Panc1 (cell line): ENCODE results near the gene AOC2. TPM values are rescaled to one million over a fixed set of nuclear protein-coding genes. Genes with fewer than 3 reads are reported as not detected.

Experiments
- ATAC-seq: fragments of 200-7000 bp; cut with Tn5 transposase; 2 replicates; pipeline ENCODE4 v1.9.1; 2020; ENCODE audit warnings: mild to moderate bottlenecking, moderate library complexity
- BruUV-seq: library from RNA; stranded (reverse); fragments of 400-500 nt; replicated peaks from 2 replicates; lab custom pipeline; 2021; lab: Mats Ljungman, UMichigan
- CTCF ChIA-PET: fragments of 300-600 bp; sonication (Branson Sonifier 250); formaldehyde crosslinking; loops from one replicate; lab custom pipeline; 2022; ENCODE audit warnings: antibody characterized with exemption; lab: Charles Lee
- POLR2A ChIA-PET: fragments of 300-600 bp; sonication (Branson Sonifier 250); formaldehyde crosslinking; loops from one replicate; lab custom pipeline; 2022; ENCODE audit warnings: antibody characterized with exemption; lab: Charles Lee
- DNase-seq: peaks from one replicate; pipeline ENCODE4 v3.0.0-alpha.2; 2010; ENCODE audit warnings: low read depth, low spot score
- H3K27ac ChIP-seq: 2 replicates; pipeline ENCODE4 v1.5.1; 2011; ENCODE audit warnings: mild to moderate bottlenecking, low read length, inconsistent platforms
- H3K27me3 ChIP-seq: fragments of 200-500 bp; sonication (Bioruptor generic); 2 replicates; pipeline ENCODE4 v1.6.0; 2014; ENCODE audit warnings: low read length, inconsistent platforms; ENCODE audit not compliant: control insufficient read depth, insufficient read depth
- H3K36me3 ChIP-seq: fragments of 200-500 bp; sonication (Bioruptor generic); 2 replicates; pipeline ENCODE4 v1.5.1; 2014; ENCODE audit warnings: inconsistent platforms, mild to moderate bottlenecking, low read length, moderate library complexity; ENCODE audit not compliant: control insufficient read depth, insufficient read depth
- H3K4me1 ChIP-seq: 2 replicates; pipeline ENCODE4 v1.5.1; 2011; ENCODE audit warnings: inconsistent platforms, mild to moderate bottlenecking, low read length, moderate library complexity; ENCODE audit not compliant: control insufficient read depth, insufficient read depth
- H3K4me3 ChIP-seq, 2 experiments: 2 replicates each; pipeline ENCODE4 v1.5.1; 2011 to 2012; ENCODE audit warnings: low read depth in 2 of 2, low read length in 2 of 2, mild to moderate bottlenecking in 2 of 2, inconsistent platforms in 1 of 2, moderate library complexity in 1 of 2
- H3K9me3 ChIP-seq: fragments of 200-500 bp; sonication (Bioruptor generic); 2 replicates; pipeline ENCODE4 v1.5.1; 2014; ENCODE audit warnings: low read depth, mild to moderate bottlenecking, inconsistent platforms, low read length, moderate library complexity; ENCODE audit not compliant: control insufficient read depth, insufficient read depth
- CTCF ChIP-seq: fragments of 450-650 bp; IDR thresholded peaks from 2 replicates; pipeline ENCODE4 v1.5.1; 2017; ENCODE audit warnings: mild to moderate bottlenecking
- POLR2AphosphoS5 ChIP-seq: IDR thresholded peaks from 2 replicates; pipeline ENCODE4 v1.6.1; 2012; ENCODE audit warnings: mild to moderate bottlenecking, low read depth, low read length, moderate library complexity
- SIN3A ChIP-seq: IDR thresholded peaks from 2 replicates; pipeline ENCODE4 v1.6.1; 2012; ENCODE audit warnings: low read depth, mild to moderate bottlenecking, low read length, moderate library complexity, borderline replicate concordance; ENCODE audit not compliant: insufficient read depth
- TCF7L2 ChIP-seq: IDR thresholded peaks from 2 replicates; pipeline ENCODE4 v1.6.1; 2011; ENCODE audit warnings: mild to moderate bottlenecking, low read depth, low read length, inconsistent platforms
- in situ Hi-C: cut with HindIII; loops from 2 replicates; pipeline ENCODE4 v1.10.0; 2016; ENCODE audit warnings: low sequenced_read_pairs, low pct_unique_long_range_greater_than_20kb
- intact Hi-C: fragments of 100-400 bp; cut with micrococcal nuclease; formaldehyde crosslinking; loops from one replicate; pipeline ENCODE4 v1.10.0; 2022; ENCODE audit not compliant: unreplicated experiment
- total RNA-seq: library from RNA; stranded (reverse); gene quantifications from one replicate; pipeline ENCODE4 v1.2.1, GENCODE V29; 2021; ENCODE audit not compliant: unreplicated experiment
- TF ChIP-seq, protein P1 (sequence below), 2 experiments: IDR thresholded peaks; 2 replicates each; pipeline ENCODE4 v1.6.1; 2011 to 2012; ENCODE audit warnings: low read depth in 2 of 2, control low read depth in 1 of 2, low read length in 1 of 2, mild to moderate bottlenecking in 1 of 2, moderate library complexity in 1 of 2; ENCODE audit not compliant: insufficient read depth in 1 of 2

The AOC2 gene
- total RNA-seq, 1 experiment from 2014 or later: 0.85 TPM

DNA sequence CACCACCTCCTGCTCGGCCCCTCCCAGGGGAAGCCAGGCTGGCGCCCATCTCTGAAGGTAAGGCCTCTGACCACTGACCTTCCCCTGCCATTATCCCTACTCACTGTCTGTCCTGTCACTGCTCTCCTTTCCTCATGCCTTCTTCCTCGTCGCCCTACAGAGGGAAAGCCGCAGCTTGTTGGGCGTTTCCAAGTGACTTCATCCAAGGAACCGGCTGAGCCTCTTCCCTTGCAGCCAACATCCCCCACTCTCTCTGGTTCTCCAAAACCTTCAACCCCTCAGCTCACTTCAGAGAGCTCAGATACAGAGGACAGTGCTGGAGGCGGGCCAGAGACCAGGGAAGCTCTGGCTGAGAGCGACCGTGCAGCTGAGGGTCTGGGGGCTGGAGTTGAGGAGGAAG, 48.9 kb upstream of the AOC2 start:
- no peak for ATAC-seq
- POLR2A ChIA-PET: no interaction called here
- intact Hi-C loops: no loop called here

DNA sequence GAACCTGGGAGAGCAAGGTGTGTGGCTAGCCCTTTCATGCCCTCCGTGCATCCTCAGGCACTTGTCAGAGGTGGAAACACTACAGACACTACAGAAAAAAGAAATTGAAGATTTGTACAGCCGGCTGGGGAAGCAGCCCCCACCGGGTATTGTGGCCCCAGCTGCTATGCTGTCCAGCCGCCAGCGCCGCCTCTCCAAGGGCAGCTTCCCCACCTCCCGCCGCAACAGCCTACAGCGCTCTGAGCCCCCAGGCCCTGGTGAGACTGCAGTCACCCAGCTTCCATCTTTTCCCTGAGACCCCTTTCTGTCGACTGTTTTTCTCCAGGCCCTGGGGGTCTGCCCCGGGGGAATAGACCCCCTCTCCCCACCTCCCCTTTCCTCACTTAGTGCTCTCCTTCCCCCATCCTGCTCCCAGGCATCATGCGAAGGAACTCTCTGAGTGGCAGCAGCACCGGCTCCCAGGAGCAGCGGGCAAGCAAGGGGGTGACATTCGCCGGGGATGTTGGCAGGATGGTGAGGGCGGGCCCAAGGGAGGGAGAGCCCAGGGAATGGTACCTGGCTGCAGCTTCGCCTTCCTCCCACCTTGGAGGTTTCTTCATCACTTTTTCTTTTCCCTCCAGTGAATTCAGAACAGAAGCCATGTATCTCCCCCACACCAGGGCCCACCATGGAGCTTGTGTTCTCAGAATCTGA, 48.2 kb upstream of the AOC2 start:
- H3K27ac ChIP-seq: no peak overlapping the region
- no TSS peak for BruUV-seq
- no peak overlapping the region for H3K4me3 ChIP-seq
- intact Hi-C loops: no loop called here
- DNase-seq: no peak
- no peak for ATAC-seq
- H3K36me3 ChIP-seq: no peaks in the 10 kb centered on the region
- TF ChIP-seq POLR2AphosphoS5: no peak
- TF ChIP-seq TCF7L2: no peak
- TF ChIP-seq, protein P1, sequence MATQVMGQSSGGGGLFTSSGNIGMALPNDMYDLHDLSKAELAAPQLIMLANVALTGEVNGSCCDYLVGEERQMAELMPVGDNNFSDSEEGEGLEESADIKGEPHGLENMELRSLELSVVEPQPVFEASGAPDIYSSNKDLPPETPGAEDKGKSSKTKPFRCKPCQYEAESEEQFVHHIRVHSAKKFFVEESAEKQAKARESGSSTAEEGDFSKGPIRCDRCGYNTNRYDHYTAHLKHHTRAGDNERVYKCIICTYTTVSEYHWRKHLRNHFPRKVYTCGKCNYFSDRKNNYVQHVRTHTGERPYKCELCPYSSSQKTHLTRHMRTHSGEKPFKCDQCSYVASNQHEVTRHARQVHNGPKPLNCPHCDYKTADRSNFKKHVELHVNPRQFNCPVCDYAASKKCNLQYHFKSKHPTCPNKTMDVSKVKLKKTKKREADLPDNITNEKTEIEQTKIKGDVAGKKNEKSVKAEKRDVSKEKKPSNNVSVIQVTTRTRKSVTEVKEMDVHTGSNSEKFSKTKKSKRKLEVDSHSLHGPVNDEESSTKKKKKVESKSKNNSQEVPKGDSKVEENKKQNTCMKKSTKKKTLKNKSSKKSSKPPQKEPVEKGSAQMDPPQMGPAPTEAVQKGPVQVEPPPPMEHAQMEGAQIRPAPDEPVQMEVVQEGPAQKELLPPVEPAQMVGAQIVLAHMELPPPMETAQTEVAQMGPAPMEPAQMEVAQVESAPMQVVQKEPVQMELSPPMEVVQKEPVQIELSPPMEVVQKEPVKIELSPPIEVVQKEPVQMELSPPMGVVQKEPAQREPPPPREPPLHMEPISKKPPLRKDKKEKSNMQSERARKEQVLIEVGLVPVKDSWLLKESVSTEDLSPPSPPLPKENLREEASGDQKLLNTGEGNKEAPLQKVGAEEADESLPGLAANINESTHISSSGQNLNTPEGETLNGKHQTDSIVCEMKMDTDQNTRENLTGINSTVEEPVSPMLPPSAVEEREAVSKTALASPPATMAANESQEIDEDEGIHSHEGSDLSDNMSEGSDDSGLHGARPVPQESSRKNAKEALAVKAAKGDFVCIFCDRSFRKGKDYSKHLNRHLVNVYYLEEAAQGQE (IDR thresholded peaks at IDR 0.05; ENCODE audit: insufficient read depth in 1 of 2, low read depth in 2 of 2, low read length in 1 of 2): no peak
- H3K9me3 ChIP-seq: no peaks in the 10 kb centered on the region
- no peaks in the 10 kb centered on the region for H3K27me3 ChIP-seq
- CTCF ChIA-PET: no interaction called here
- POLR2A ChIA-PET: no interaction called here
- H3K4me1 ChIP-seq: peaks cover 6% of the 10 kb centered on the region
- in situ Hi-C loops: no loop called here

More for the DNA sequence above, 48.9 kb upstream of the AOC2 start:
- H3K27me3 ChIP-seq: no peaks in the 10 kb centered on the region
- peaks cover 6% of the 10 kb centered on the region for H3K4me1 ChIP-seq
- no peak overlapping the region for H3K4me3 ChIP-seq
- DNase-seq: no peak
- H3K36me3 ChIP-seq: no peaks in the 10 kb centered on the region
- CTCF ChIA-PET: no interaction called here
- TF ChIP-seq CTCF: no peak
- TF ChIP-seq, protein P1 (IDR thresholded peaks at IDR 0.05; ENCODE audit: insufficient read depth in 1 of 2, low read depth in 2 of 2, low read length in 1 of 2): no peak
- no peak for TF ChIP-seq SIN3A
- no peak for TF ChIP-seq TCF7L2
- TF ChIP-seq POLR2AphosphoS5: no peak
- H3K9me3 ChIP-seq: no peaks in the 10 kb centered on the region
- H3K27ac ChIP-seq: no peak overlapping the region
- in situ Hi-C loops: no loop called here
- no TSS peak for BruUV-seq
